ENCODE data around the gene DNM2. TPM values are rescaled to one million over a fixed set of nuclear protein-coding genes. Genes with fewer than 3 reads are reported as not detected.

The DNM2 gene
- polyA plus RNA-seq, 2 of the 4 experiments (the other 2 are of a cell fraction) = 32.9 to 58.5 TPM

GRCh38 chr19:10695401-10696398 is 22.2 kb upstream of the DNM2 start:
- peak; percentile 78 to 92 for DNase-seq (ENCODE audit: low read depth in 1 of 2, low spot score in 1 of 2)
- WGBS (ENCODE audit: missing lambda C conversion rate) = 16% methylated on average over 47 of the region's 59 CpGs
- Histone ChIP-seq H3K4me1 (peaks cover 9% of the 10 kb centered on the region; the same call in 1 of the 3 replicates), H3K4me3 (peak overlapping the region; percentile 18; the same call in 1 of the 3 replicates), H3K9me3 (no peaks in the 10 kb centered on the region), H3K4me2 (peak overlapping the region; percentile 80), H3K27ac (no peak overlapping the region)
- TF ChIP-seq CBX2 (IDR thresholded peaks at IDR 0.05; ENCODE audit: borderline replicate concordance, low read depth) (no peak), CEBPB (IDR thresholded peaks at IDR 0.05) (peak in 1 of 2 experiments; percentile 52; a peak in 1 of 4 replicates), EHMT2 (IDR thresholded peaks at IDR 0.05; ENCODE audit: low read depth) (peak; percentile 80; the same call in 1 of the 2 replicates), MAX (IDR thresholded peaks at IDR 0.05) (0 out of 2 replicates have a peak, but pooled peaks have one; percentile 39), REST (IDR thresholded peaks at IDR 0.05) (peak; percentile 98)
- peak; percentile 92 for ATAC-seq
- no peak for FAIRE-seq
- ChIA-PET POLR2A (no interaction called here), CTCF (interaction anchor here (0.8 to 2.3 kb wide), 5 partner anchors 14 to 199 kb away, joined by 3 to 14 read pairs (median 3); no protein-coding TSS in a partner anchor)

- Histone ChIP-seq H3K9me3 (no peaks in the 10 kb centered on the region), H3K4me2 (peak overlapping the region; percentile 94), H3K27ac (no peak overlapping the region), H3K4me3 (no peak overlapping the region), H3K4me1 (peaks cover 9% of the 10 kb centered on the region; the same call in 1 of the 3 replicates)
- no peak for FAIRE-seq
- no peak for ATAC-seq
- peak; percentile 40 to 63 for DNase-seq (ENCODE audit: low read depth in 1 of 2, low spot score in 1 of 2)
- WGBS (ENCODE audit: missing lambda C conversion rate) = 2% methylated on average over 15 of the region's 15 CpGs
- POLR2A ChIA-PET = no interaction called here
- CTCF ChIA-PET = interaction anchor here (0.6 to 9.8 kb wide), 35 partner anchors 9 to 296 kb away, joined by 3 to 90 read pairs (median 4); partner anchors contain the start of genes CDC37, CDKN2D, DNM2 and PDE4A
- no peak for TF ChIP-seq EHF (CRISPR knock-in tag; IDR thresholded peaks at IDR 0.05)
- peak; percentile 65 for TF ChIP-seq CTCF (IDR thresholded peaks at IDR 0.05)
- peak; percentile 59 to 72 for TF ChIP-seq RAD21 (conservative IDR thresholded peaks at IDR 0.05 in 1 of 2, IDR thresholded peaks at IDR 0.05 in 1 of 2)
- peak; percentile 37 for TF ChIP-seq SMC3 (IDR thresholded peaks at IDR 0.05)
These were observed 18.1 kb upstream of the DNM2 start for GRCh38 chr19:10699650-10700335.

- no peak for DNase-seq (ENCODE audit: low read depth in 1 of 2, low spot score in 1 of 2)
- Histone ChIP-seq H3K27ac (peak overlapping the region; percentile 86 to 99), H3K9me3 (no peaks in the 10 kb centered on the region), H3K4me3 (peak overlapping the region; percentile 75), H3K4me1 (no peaks in the 10 kb centered on the region), H3K4me2 (peak overlapping the region; percentile 94)
- ChIA-PET CTCF (interaction anchor here (1.1 to 9.8 kb wide), 6 partner anchors 15 to 192 kb away, joined by 3 to 90 read pairs (median 8); partner anchors contain the start of gene DNM2), POLR2A (interaction anchor here (0.6 to 1.0 kb wide), 2 partner anchors 16 to 237 kb away, joined by 3 to 6 read pairs; partner anchors contain the start of gene DNM2)
- TF ChIP-seq POLR2AphosphoS2 (conservative IDR thresholded peaks at IDR 0.05; ENCODE audit: low read length) (no peak), TP53 (CRISPR knock-in tag; IDR thresholded peaks at IDR 0.05) (no peak), FOSL2 (IDR thresholded peaks at IDR 0.05) (no peak), FOSL2 (CRISPR knock-in tag; IDR thresholded peaks at IDR 0.05) (no peak), MAFK (IDR thresholded peaks at IDR 0.05; ENCODE audit: partially characterized antibody) (no peak), JUN (IDR thresholded peaks at IDR 0.05) (no peak), RCOR1 (IDR thresholded peaks at IDR 0.05; ENCODE audit: low read depth, low read length) (no peak), ZFP36 (IDR thresholded peaks at IDR 0.05; ENCODE audit: borderline replicate concordance, partially characterized antibody) (no peak), RARB (CRISPR knock-in tag; IDR thresholded peaks at IDR 0.05) (no peak), ZNF302 (CRISPR knock-in tag; IDR thresholded peaks at IDR 0.05) (no peak)
- no peak for FAIRE-seq
- peak; percentile 31 to 41; a peak in 5 of 6 replicates for ATAC-seq
- WGBS (ENCODE audit: missing lambda C conversion rate) = 22% methylated on average over 12 of the region's 24 CpGs
These were observed 15.8 kb upstream of the DNM2 start for GRCh38 chr19:10701955-10702525.
